BJ (cell line): ENCODE results near the gene B4GALNT3. TPM values are rescaled to one million over a fixed set of nuclear protein-coding genes. Genes with fewer than 3 reads are reported as not detected.

Experiments used
- CTCF ChIA-PET: fragments of 350-600 bp; formaldehyde crosslinking; extraction: SDS; loops from one replicate; lab custom pipeline; 2021; ENCODE audit warnings: antibody characterized with exemption, inconsistent platforms; lab: Yijun Ruan, JAX
- POLR2A ChIA-PET: fragments of 300-600 bp; sonication (Branson Sonifier 250); formaldehyde crosslinking; extraction: SDS; loops from one replicate; lab custom pipeline; 2021; ENCODE audit warnings: antibody characterized with exemption; lab: Charles Lee
- DNase-seq: peaks from one replicate; pipeline ENCODE4 v3.0.0-alpha.2; 2011; ENCODE audit warnings: low read depth
- H3K27me3 ChIP-seq: 2 replicates; pipeline ENCODE4 v1.6.0; 2011; ENCODE audit warnings: low read length; ENCODE audit not compliant: control insufficient read depth, insufficient read depth
- H3K36me3 ChIP-seq: 2 replicates; pipeline ENCODE4 v1.5.1; 2011; ENCODE audit warnings: low read length; ENCODE audit not compliant: control insufficient read depth, insufficient read depth
- H3K4me3 ChIP-seq: 2 replicates; pipeline ENCODE4 v1.5.1; 2011; ENCODE audit warnings: low read depth, mild to moderate bottlenecking, control low read depth, low read length
- CTCF ChIP-seq: IDR thresholded peaks from 2 replicates; pipeline ENCODE4 v1.5.1; 2011; ENCODE audit warnings: low read depth, mild to moderate bottlenecking, control low read depth, inconsistent platforms, low read length, moderate library complexity; ENCODE audit not compliant: insufficient read depth
- polyA plus RNA-seq: library from polyadenylated mRNA; depleted of rRNA; stranded (reverse); fragments of >200 nt; gene quantifications from 2 replicates; pipeline ENCODE4 v1.2.3, GENCODE V29; 2011

B4GALNT3 gene
- polyA plus RNA-seq, 1 experiment = not detected

GRCh38 chr12:454833-455232, 4.9 kb upstream of the B4GALNT3 start:
- no peak for TF ChIP-seq CTCF
- ChIA-PET CTCF (interaction anchor here (0.6 to 5.9 kb wide), 7 partner anchors 9 to 93 kb away, joined by 3 to 61 read pairs (median 7); no protein-coding TSS in a partner anchor), POLR2A (no interaction called here)
- Histone ChIP-seq H3K4me3 (no peak overlapping the region), H3K36me3 (no peaks in the 10 kb centered on the region), H3K27me3 (peaks cover 19% of the 10 kb centered on the region)
- DNase-seq = no peak

- CTCF ChIA-PET = interaction anchor here (1.0 to 5.9 kb wide), 4 partner anchors 12 to 92 kb away, joined by 3 to 61 read pairs (median 20); no protein-coding TSS in a partner anchor
- POLR2A ChIA-PET = no interaction called here
- DNase-seq = no peak
- TF ChIP-seq CTCF = no peak
- H3K27me3 ChIP-seq = peaks cover 21% of the 10 kb centered on the region
- no peaks in the 10 kb centered on the region for H3K36me3 ChIP-seq
- H3K4me3 ChIP-seq = no peak overlapping the region
Measured at GRCh38 chr12:455821-456220, 3.9 kb upstream of the B4GALNT3 start.

GRCh38 chr12:457676-458075, 2.1 kb upstream of the B4GALNT3 start:
- Histone ChIP-seq H3K36me3 (no peaks in the 10 kb centered on the region), H3K27me3 (peaks cover 31% of the 10 kb centered on the region), H3K4me3 (no peak overlapping the region)
- no peak for TF ChIP-seq CTCF
- DNase-seq = no peak
- CTCF ChIA-PET = interaction anchor here (0.7 to 3.2 kb wide), 3 partner anchors 13 to 90 kb away, joined by 3 to 11 read pairs (median 8); no protein-coding TSS in a partner anchor
- POLR2A ChIA-PET = no interaction called here

DNA sequence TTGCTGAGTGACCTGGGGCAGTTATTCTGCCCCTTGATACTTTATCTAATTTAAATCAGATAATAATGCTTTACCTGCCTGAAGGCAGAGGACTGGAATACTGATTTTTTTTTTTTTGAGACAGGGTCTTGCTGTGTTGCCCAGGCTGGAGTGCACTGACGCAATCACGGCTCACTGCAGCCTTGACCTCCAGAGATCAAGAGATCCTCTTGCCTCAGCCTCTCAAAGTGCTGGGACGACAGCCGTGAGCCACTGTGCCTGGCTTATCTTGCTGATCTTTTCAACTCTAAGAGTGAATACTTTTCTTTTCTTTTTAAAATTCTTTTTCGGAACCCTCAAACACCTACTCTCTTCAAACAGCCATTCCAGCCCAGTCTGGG, 699 bp upstream of the B4GALNT3 start:
- CTCF ChIA-PET = interaction anchor here (0.9 to 3.2 kb wide), 2 partner anchors 88 to 92 kb away, joined by 3 to 11 read pairs; no protein-coding TSS in a partner anchor
- peaks cover 36% of the 10 kb centered on the region for H3K27me3 ChIP-seq
- DNase-seq = no peak
- no peak for TF ChIP-seq CTCF
- no peak overlapping the region for H3K4me3 ChIP-seq
- POLR2A ChIA-PET = no interaction called here
- no peaks in the 10 kb centered on the region for H3K36me3 ChIP-seq

- Histone ChIP-seq H3K27me3 (peaks cover 39% of the 10 kb centered on the region), H3K36me3 (no peaks in the 10 kb centered on the region), H3K4me3 (peak overlapping the region; percentile 38)
- DNase-seq = no peak
- TF ChIP-seq CTCF = no peak
- ChIA-PET POLR2A (no interaction called here), CTCF (interaction anchor here (3.2 kb wide), 1 partner anchor 87 kb away, joined by 11 read pairs; no protein-coding TSS in a partner anchor)
Measured at GRCh38 chr12:460261-461230, 807 bp downstream of the B4GALNT3 start.
